ENCODE measurements around the gene FCRL4. TPM values are rescaled to one million over a fixed set of nuclear protein-coding genes. Genes with fewer than 3 reads are reported as not detected.

The FCRL4 gene
- total and polyA plus RNA-seq, 4 donors: 0.05 to 0.57 TPM; not detected in 2

DNA sequence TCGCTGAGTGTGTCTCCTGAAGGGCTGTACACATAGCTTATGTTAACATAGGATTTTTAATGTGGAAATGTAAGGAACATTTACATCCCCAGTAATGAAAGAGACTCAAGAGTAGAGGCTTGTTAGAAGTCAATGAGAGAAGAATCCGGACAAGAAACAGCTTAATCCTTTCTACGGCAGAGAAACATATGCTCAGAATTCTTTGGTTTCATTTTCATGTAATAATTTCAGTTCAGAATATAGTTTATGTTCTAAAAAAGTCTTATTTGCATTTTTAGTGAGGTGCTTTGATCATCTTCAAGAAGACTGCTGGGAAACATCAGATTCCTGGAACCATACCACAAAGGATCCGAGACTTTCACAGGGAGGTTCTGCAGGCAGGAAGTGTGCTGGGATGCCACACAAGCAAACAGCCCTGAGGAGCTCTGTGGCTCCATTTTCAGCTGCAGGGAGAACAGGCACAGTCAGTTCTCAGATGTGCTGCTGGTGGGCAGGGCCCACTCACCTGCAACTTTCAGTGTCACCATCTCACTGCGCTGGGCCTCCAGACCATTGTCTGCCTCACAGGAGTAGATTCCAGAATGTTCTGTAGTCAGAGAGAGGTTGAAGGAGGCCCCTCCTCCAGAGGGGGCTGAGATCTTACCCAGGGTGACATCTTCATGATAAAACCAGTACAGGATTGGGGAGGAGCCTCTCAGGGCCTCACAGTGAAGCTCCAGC is 74.0 kb downstream of the FCRL4 start:
- ATAC-seq (ENCODE audit: insufficient read depth, low FRiP score) (no peak), DNase-seq (no peak)

More for the DNA sequence above, 74.0 kb downstream of the FCRL4 start:
- H3K27ac ChIP-seq (ENCODE audit: low read depth in 1 of 2, low read length in 1 of 2): no peak overlapping the region
- H3K27me3 ChIP-seq (ENCODE audit: control insufficient read depth in 3 of 3, insufficient read depth in 3 of 3, low read length in 2 of 3): no peaks in the 10 kb centered on the region
- no peaks in the 10 kb centered on the region for H3K36me3 ChIP-seq (ENCODE audit: control insufficient read depth in 4 of 4, insufficient read depth in 4 of 4, low read length in 4 of 4)
- no peak overlapping the region for H3K9ac ChIP-seq (ENCODE audit: insufficient read depth in 1 of 2, low read length in 2 of 2)
- H3K4me3 ChIP-seq: no peak overlapping the region
- H3K9me3 ChIP-seq (ENCODE audit: control insufficient read depth in 4 of 4, insufficient read depth in 3 of 4, low read length in 3 of 4): peaks cover 0 to 3% (median 1%) of the 10 kb centered on the region in 4 donors
- TF ChIP-seq, protein P1, sequence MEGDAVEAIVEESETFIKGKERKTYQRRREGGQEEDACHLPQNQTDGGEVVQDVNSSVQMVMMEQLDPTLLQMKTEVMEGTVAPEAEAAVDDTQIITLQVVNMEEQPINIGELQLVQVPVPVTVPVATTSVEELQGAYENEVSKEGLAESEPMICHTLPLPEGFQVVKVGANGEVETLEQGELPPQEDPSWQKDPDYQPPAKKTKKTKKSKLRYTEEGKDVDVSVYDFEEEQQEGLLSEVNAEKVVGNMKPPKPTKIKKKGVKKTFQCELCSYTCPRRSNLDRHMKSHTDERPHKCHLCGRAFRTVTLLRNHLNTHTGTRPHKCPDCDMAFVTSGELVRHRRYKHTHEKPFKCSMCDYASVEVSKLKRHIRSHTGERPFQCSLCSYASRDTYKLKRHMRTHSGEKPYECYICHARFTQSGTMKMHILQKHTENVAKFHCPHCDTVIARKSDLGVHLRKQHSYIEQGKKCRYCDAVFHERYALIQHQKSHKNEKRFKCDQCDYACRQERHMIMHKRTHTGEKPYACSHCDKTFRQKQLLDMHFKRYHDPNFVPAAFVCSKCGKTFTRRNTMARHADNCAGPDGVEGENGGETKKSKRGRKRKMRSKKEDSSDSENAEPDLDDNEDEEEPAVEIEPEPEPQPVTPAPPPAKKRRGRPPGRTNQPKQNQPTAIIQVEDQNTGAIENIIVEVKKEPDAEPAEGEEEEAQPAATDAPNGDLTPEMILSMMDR (IDR thresholded peaks at IDR 0.05; ENCODE audit: control extremely low read depth, extremely low read depth): no peak
- no peaks in the 10 kb centered on the region for H3K4me1 ChIP-seq (ENCODE audit: control insufficient read depth in 5 of 5, insufficient read depth in 5 of 5, low read length in 5 of 5)
- 83 to 86% methylated on average over 5 of the region's 5 CpGs for WGBS, 2 donors

Other genes starting within 250 kb of the FCRL4 start
- gene FCRL5, start 45.6 kb downstream of the FCRL4 start, total RNA-seq: 1 to 10 TPM; 1.7 to 5.9 TPM
- 1 to 10 TPM in 1 of 2 donors, under 1 TPM in 1; 0.26 to 1.5 TPM for gene FCRL5, start 45.6 kb downstream of the FCRL4 start, polyA plus RNA-seq
- 1 to 10 TPM in 1 of 2 donors, under 1 TPM in 1; 0.61 to 1.5 TPM for gene FCRL3, start 102.7 kb upstream of the FCRL4 start, total RNA-seq
- under 1 TPM; 0.30 to 0.84 TPM for gene FCRL3, start 102.7 kb upstream of the FCRL4 start, polyA plus RNA-seq
- 1 to 10 TPM in 1 of 2 donors, under 1 TPM in 1; 0.46 to 2.3 TPM for gene FCRL2, start 179.0 kb upstream of the FCRL4 start, total RNA-seq
- 1 to 10 TPM in 1 of 2 donors, under 1 TPM in 1; 0.22 to 1.1 TPM for gene FCRL2, start 179.0 kb upstream of the FCRL4 start, polyA plus RNA-seq
- gene FCRL1, start 222.0 kb upstream of the FCRL4 start, total RNA-seq: 1 to 10 TPM; 3.2 to 3.4 TPM
- gene FCRL1, start 222.0 kb upstream of the FCRL4 start, polyA plus RNA-seq: 1 to 10 TPM in 1 of 2 donors, under 1 TPM in 1; 0.26 to 4.2 TPM
- gene CD5L, start 243.7 kb upstream of the FCRL4 start, total RNA-seq: 1 to 10 TPM in 1 of 2 donors, under 1 TPM in 1; 0.17 to 6.1 TPM
- under 1 TPM; 0.33 to 0.46 TPM for gene CD5L, start 243.7 kb upstream of the FCRL4 start, polyA plus RNA-seq